K562 (cell line): Measurements from ENCODE around the gene FGF22. TPM values are rescaled to one million over a fixed set of nuclear protein-coding genes. Genes with fewer than 3 reads are reported as not detected.

ENCODE experiments used
- CEBPB ChIP-seq: fragments of 450-650 bp; IDR thresholded peaks from 2 replicates; pipeline ENCODE4 v1.6.1; 2016; ENCODE audit warnings: missing genetic modification characterization, missing compliant biosample characterization
- CEBPG ChIP-seq, 3 experiments: fragments of 200-800 bp in 1 of 3; sonication (Bioruptor generic) in 1 of 3; sonication (generic) in 1 of 3; formaldehyde crosslinking in 1 of 3; IDR thresholded peaks in 2 of 3; conservative IDR thresholded peaks in 1 of 3; 2 replicates each; pipeline versions ENCODE4 v1.6.1 to v1.8.0; 2016 to 2022; ENCODE audit warnings: missing compliant biosample characterization in 2 of 3, missing genetic modification characterization in 2 of 3, mild to moderate bottlenecking in 1 of 3, missing genetic modification reagents in 1 of 3
- CHD4 ChIP-seq: fragments of 200-600 bp; sonication (generic); IDR thresholded peaks from 3 replicates; pipeline ENCODE4 v1.6.1; 2012; ENCODE audit warnings: low read depth, mild to moderate bottlenecking, mixed read lengths, low read length, inconsistent platforms; ENCODE audit not compliant: insufficient read depth, insufficient replicate concordance, poor library complexity, severe bottlenecking
- CTBP1 ChIP-seq: fragments of 450-650 bp; IDR thresholded peaks from 2 replicates; pipeline ENCODE4 v1.6.1; 2016; ENCODE audit warnings: borderline replicate concordance
- FOXK2 ChIP-seq, 2 experiments: fragments of 450-650 bp; IDR thresholded peaks in 1 of 2; conservative IDR thresholded peaks in 1 of 2; 2 replicates each; pipeline ENCODE4 v1.6.1; 2016; ENCODE audit warnings: low read depth in 2 of 2, mild to moderate bottlenecking in 1 of 2
- GTF2F1 ChIP-seq: IDR thresholded peaks from 2 replicates; pipeline ENCODE4 v1.6.1; 2011; ENCODE audit warnings: low read depth, low read length, improper control_type of control experiment
- ILF3 ChIP-seq: fragments of 450-650 bp; IDR thresholded peaks from 2 replicates; pipeline ENCODE4 v1.6.1; 2018; ENCODE audit warnings: antibody characterized with exemption, mild to moderate bottlenecking, moderate library complexity, borderline replicate concordance
- KLF10 ChIP-seq: fragments of 250-450 bp; sonication (Bioruptor Pico); IDR thresholded peaks from 2 replicates; pipeline ENCODE4 v1.6.1; 2021; ENCODE audit warnings: matching md5 sums
- MAZ ChIP-seq, 2 experiments: fragments of 450-650 bp in 1 of 2; sonication (generic) in 1 of 2; formaldehyde crosslinking; IDR thresholded peaks in 1 of 2; conservative IDR thresholded peaks in 1 of 2; 2 replicates each; pipeline versions ENCODE4 v1.4.0 to v1.5.0; 2020; ENCODE audit warnings: mild to moderate bottlenecking in 1 of 2, missing genetic modification reagents in 1 of 2
- OTX1 ChIP-seq: fragments of 450-650 bp; formaldehyde crosslinking; IDR thresholded peaks from 2 replicates; pipeline ENCODE4 v1.4.0; 2022; ENCODE audit warnings: mild to moderate bottlenecking
- PHF8 ChIP-seq: fragments of 200-600 bp; sonication (generic); IDR thresholded peaks from 2 replicates; pipeline ENCODE4 v1.6.1; 2012; ENCODE audit warnings: mixed run types, mild to moderate bottlenecking, inconsistent platforms, low read length, moderate library complexity, borderline replicate concordance
- POLR3G ChIP-seq: IDR thresholded peaks from 2 replicates; pipeline ENCODE4 v1.6.1; 2011; ENCODE audit not compliant: insufficient read length, insufficient replicate concordance; ENCODE audit errors: extremely low read depth
- POU5F1 ChIP-seq: fragments of 150-350 bp; IDR thresholded peaks from 2 replicates; pipeline ENCODE4 v1.6.1; 2014; ENCODE audit warnings: borderline replicate concordance, low read length, low read depth, mild to moderate bottlenecking; ENCODE audit not compliant: partially characterized antibody
- PURB ChIP-seq: sonication (generic); formaldehyde crosslinking; IDR thresholded peaks from 2 replicates; pipeline ENCODE4 v1.9.0; 2021; ENCODE audit warnings: low read depth, mild to moderate bottlenecking, missing genetic modification reagents
- TBL1XR1 ChIP-seq, 2 experiments: IDR thresholded peaks; 2 replicates each; pipeline ENCODE4 v1.6.1; 2012; ENCODE audit warnings: improper control_type of control experiment in 2 of 2, low read length in 2 of 2, mild to moderate bottlenecking in 1 of 2
- WHSC1 ChIP-seq: IDR thresholded peaks from one replicate; pipeline ENCODE4 v1.6.1; 2012; ENCODE audit warnings: low read length, control low read depth, inconsistent platforms
- ZNF311 ChIP-seq: fragments of 250-450 bp; sonication (Bioruptor Pico); IDR thresholded peaks from 2 replicates; pipeline ENCODE4 v1.4.0; 2020; ENCODE audit warnings: mild to moderate bottlenecking, moderate library complexity
- polyA plus RNA-seq, 8 experiments: library from polyadenylated mRNA; depleted of rRNA in 4 of 8; stranded (reverse) in 5 of 8; unstranded in 3 of 8; fragments of >200 nt; fragmentation: Nextera tagmentation in 2 of 8; fragmentation: Illumina TruSeq in 1 of 8; extraction: Ambion mirVana in 2 of 8; extraction: Trizol in 1 of 8; gene quantifications; 2 replicates each; pipeline versions ENCODE4 v1.2.1 to v1.2.3, GENCODE V29; 2011 to 2014; ENCODE audit warnings: inconsistent platforms in 1 of 8, missing spikeins in 1 of 8
- total RNA-seq, 7 experiments: library from RNA; depleted of rRNA in 6 of 7; stranded (reverse); fragments of >200 nt in 6 of 7; fragmentation: Illumina TruSeq in 2 of 7; extraction: Trizol in 2 of 7; gene quantifications; 2 replicates each; pipeline versions ENCODE4 v1.2.1 to v1.2.3, GENCODE V29; 2011 to 2021; ENCODE audit warnings: low replicate concordance in 1 of 7
- TF ChIP-seq, protein P1 (sequence below), 2 experiments: IDR thresholded peaks; 2 replicates each; pipeline ENCODE4 v1.6.1; 2011; ENCODE audit warnings: borderline replicate concordance in 1 of 2, control low read depth in 1 of 2, low read depth in 1 of 2, low read length in 1 of 2, mild to moderate bottlenecking in 1 of 2, mixed read lengths in 1 of 2, moderate library complexity in 1 of 2; ENCODE audit not compliant: insufficient read depth in 1 of 2, insufficient read length in 1 of 2, poor library complexity in 1 of 2, severe bottlenecking in 1 of 2; ENCODE audit errors: extremely low read depth in 1 of 2

The FGF22 gene
- total and polyA plus RNA-seq, 9 of the 15 experiments (the other 6 are each of a cell fraction or from before 2014, with no cell fraction given): 0.14 to 2.2 (median 0.86) TPM; not detected in 4

DNA sequence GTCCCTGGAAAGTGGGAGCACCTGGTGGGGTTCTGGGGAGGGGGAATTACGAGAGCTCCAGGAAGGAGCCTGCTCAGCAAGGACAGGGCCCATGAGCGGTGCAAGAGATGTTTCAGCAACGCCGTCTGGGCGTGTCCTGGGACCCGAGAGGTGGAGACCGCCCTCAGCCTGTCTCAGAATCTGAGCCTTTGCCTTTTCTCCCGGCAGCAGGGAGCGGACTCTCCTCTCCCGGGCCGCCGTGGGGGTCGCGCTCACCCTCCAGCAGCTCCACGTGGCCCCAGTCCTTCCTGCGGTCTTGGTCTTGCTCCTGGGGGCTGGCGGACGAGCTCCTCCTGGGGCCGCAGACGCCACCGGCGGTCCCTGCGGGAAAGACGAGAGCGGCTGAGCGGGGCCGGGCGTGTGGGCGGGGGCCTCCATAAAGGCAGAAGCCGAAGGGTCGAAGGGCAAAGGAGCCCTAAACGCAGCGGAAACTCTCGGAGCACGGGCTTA lies 7.1 kb upstream of the FGF22 start (continued):
- TF ChIP-seq POLR3G: no peak
- no peak for TF ChIP-seq PHF8
- no peak for TF ChIP-seq GTF2F1
- TF ChIP-seq, protein P1, sequence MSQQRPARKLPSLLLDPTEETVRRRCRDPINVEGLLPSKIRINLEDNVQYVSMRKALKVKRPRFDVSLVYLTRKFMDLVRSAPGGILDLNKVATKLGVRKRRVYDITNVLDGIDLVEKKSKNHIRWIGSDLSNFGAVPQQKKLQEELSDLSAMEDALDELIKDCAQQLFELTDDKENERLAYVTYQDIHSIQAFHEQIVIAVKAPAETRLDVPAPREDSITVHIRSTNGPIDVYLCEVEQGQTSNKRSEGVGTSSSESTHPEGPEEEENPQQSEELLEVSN (IDR thresholded peaks at IDR 0.05; ENCODE audit: borderline replicate concordance in 1 of 2, extremely low read depth in 1 of 2, insufficient read depth in 1 of 2, insufficient read length in 1 of 2, low read depth in 1 of 2, low read length in 1 of 2, poor library complexity in 1 of 2, severe bottlenecking in 1 of 2): peak in 1 of 2 experiments; percentile 9
- TF ChIP-seq CHD4: no peak
- TF ChIP-seq CEBPB: peak; percentile 56
- no peak for TF ChIP-seq WHSC1
- TF ChIP-seq CEBPG (CRISPR knock-in tag; IDR thresholded peaks at IDR 0.05): peak; percentile 33; the same call in 1 of the 2 replicates
- TF ChIP-seq CEBPG (tag; conservative IDR thresholded peaks at IDR 0.05 in 1 of 2, IDR thresholded peaks at IDR 0.05 in 1 of 2): no peak
- TF ChIP-seq ILF3: no peak
- peak in 1 of 2 experiments; percentile 33; a peak in 1 of 4 replicates for TF ChIP-seq MAZ (CRISPR knock-in tag; conservative IDR thresholded peaks at IDR 0.05 in 1 of 2, IDR thresholded peaks at IDR 0.05 in 1 of 2)
- TF ChIP-seq TBL1XR1 (IDR thresholded peaks at IDR 0.05; ENCODE audit: low read length in 2 of 2): no peak
- TF ChIP-seq FOXK2 (conservative IDR thresholded peaks at IDR 0.05 in 1 of 2, IDR thresholded peaks at IDR 0.05 in 1 of 2; ENCODE audit: low read depth in 2 of 2): no peak
- no peak for TF ChIP-seq PURB (CRISPR knock-in tag)
- TF ChIP-seq OTX1 (CRISPR knock-in tag): no peak
- no peak for TF ChIP-seq CTBP1
- TF ChIP-seq ZNF311 (CRISPR knock-in tag): no peak
- TF ChIP-seq POU5F1: no peak
- no peak for TF ChIP-seq KLF10 (CRISPR knock-in tag)
